Gastrocnemius medialis (tissue), 4 donors: ENCODE results near the gene ITGB3. TPM values are rescaled to one million over a fixed set of nuclear protein-coding genes. Genes with fewer than 3 reads are reported as not detected.
A peak's percentile ranks its signal among the peaks of the same experiment; 100 is the strongest.

ENCODE experiments used
- ATAC-seq, 2 donors: fragments of 150-250 bp; one replicate each; pipeline ENCODE4 v1.9.1; 2016
- DNase-seq, 2 donors: peaks; one replicate each; pipeline ENCODE4 v3.0.0-alpha.2; 2019
- H3K27ac ChIP-seq, 4 donors: fragments of 200-600 bp; sonication (generic); 1 replicate in 1 of 4; 2 replicates in 3 of 4; pipeline ENCODE4 v1.5.1; 2016 to 2018; ENCODE audit warnings: mild to moderate bottlenecking in 2 of 4, moderate library complexity in 1 of 4
- H3K27me3 ChIP-seq, 3 donors: fragments of 200-600 bp; sonication (generic) in 2 of 3; 1 replicate in 1 of 3; 2 replicates in 2 of 3; pipeline versions ENCODE4 v1.5.1 to v1.6.0; 2016 to 2019; ENCODE audit warnings: mild to moderate bottlenecking in 1 of 3, moderate library complexity in 1 of 3
- H3K36me3 ChIP-seq, 2 donors: fragments of 200-600 bp; sonication (generic) in 1 of 2; one replicate each; pipeline ENCODE4 v1.5.1; 2017 to 2018
- H3K4me1 ChIP-seq, 2 donors: fragments of 200-600 bp; sonication (generic) in 1 of 2; one replicate each; pipeline ENCODE4 v1.5.1; 2016 to 2017; ENCODE audit warnings: mild to moderate bottlenecking in 2 of 2
- H3K4me3 ChIP-seq, 4 donors: fragments of 200-600 bp; sonication (generic) in 3 of 4; 1 replicate in 1 of 4; 2 replicates in 3 of 4; pipeline ENCODE4 v1.5.1; 2016 to 2019; ENCODE audit warnings: mild to moderate bottlenecking in 2 of 4
- H3K9me3 ChIP-seq, 3 donors: fragments of 200-600 bp; sonication (generic) in 2 of 3; 1 replicate in 1 of 3; 2 replicates in 2 of 3; pipeline ENCODE4 v1.5.1; 2016 to 2019
- CTCF ChIP-seq, 5 experiments: fragments of 450-650 bp in 3 of 5; fragments of 200-600 bp in 2 of 5; sonication (generic) in 2 of 5; IDR thresholded peaks in 4 of 5; conservative IDR thresholded peaks in 1 of 5; 1 replicate in 4 of 5; 2 replicates in 1 of 5; pipeline ENCODE4 v1.5.1; 2016 to 2019; ENCODE audit warnings: antibody characterized with exemption in 5 of 5, mild to moderate bottlenecking in 3 of 5, moderate library complexity in 3 of 5
- POLR2A ChIP-seq, 2 donors: fragments of 450-650 bp; IDR thresholded peaks; one replicate each; pipeline ENCODE4 v1.6.1; 2017; ENCODE audit warnings: antibody characterized with exemption in 2 of 2, mild to moderate bottlenecking in 2 of 2, moderate library complexity in 2 of 2
- in situ Hi-C, 4 donors: fragments of 200-750 bp; cut with MboI; loops; one replicate each; pipeline versions ENCODE4 v1.15.0 to v1.8.0; 2017; ENCODE audit warnings: low sequenced_read_pairs in 4 of 4
- intact Hi-C: fragments of 100-400 bp; cut with DNase I; formaldehyde crosslinking; loops from one replicate; pipeline ENCODE4 v1.15.1; 2023; ENCODE audit warnings: low total_unique reads
- total RNA-seq, 4 donors: library from RNA; depleted of rRNA; stranded (reverse); fragments of >200 nt; gene quantifications; one replicate each; pipeline versions ENCODE4 v1.1.0 to v1.2.3, GENCODE V29; 2016

ITGB3 gene
- total RNA-seq, 4 donors from 2014 or later = 0.92 to 6.2 (median 1.9) TPM; not detected in 1

GRCh38 chr17:47235923-47236322 lies 17.7 kb upstream of the ITGB3 start:
- H3K4me3 ChIP-seq = no peak overlapping the region
- H3K9me3 ChIP-seq = no peaks in the 10 kb centered on the region
- H3K27ac ChIP-seq = no peak overlapping the region
- H3K4me1 ChIP-seq = peaks cover 10 to 17% of the 10 kb centered on the region in 2 donors
- intact Hi-C loops = no loop called here
- TF ChIP-seq POLR2A (IDR thresholded peaks at IDR 0.05) = no peak
- no peak for TF ChIP-seq CTCF (IDR thresholded peaks at IDR 0.05 in 4 of 5, conservative IDR thresholded peaks at IDR 0.05 in 1 of 5)
- in situ Hi-C loops = loop anchor here in 1 of 4 donors (10.0 kb wide), 1 partner anchor 379 kb away; no protein-coding TSS in a partner anchor
- H3K27me3 ChIP-seq = no peaks in the 10 kb centered on the region
- DNase-seq = no peak
- ATAC-seq = no peak
- H3K36me3 ChIP-seq = no peaks in the 10 kb centered on the region

GRCh38 chr17:47237841-47238240 lies 15.8 kb upstream of the ITGB3 start:
- in situ Hi-C loops (loop anchor here in 1 of 4 donors (10.0 kb wide), 1 partner anchor 377 kb away; no protein-coding TSS in a partner anchor), intact Hi-C loops (no loop called here)
- no peak overlapping the region for H3K27ac ChIP-seq
- no peak for TF ChIP-seq POLR2A (IDR thresholded peaks at IDR 0.05)
- no peak for TF ChIP-seq CTCF (IDR thresholded peaks at IDR 0.05 in 4 of 5, conservative IDR thresholded peaks at IDR 0.05 in 1 of 5)
- ATAC-seq (no peak), DNase-seq (no peak)
- H3K9me3 ChIP-seq = no peaks in the 10 kb centered on the region
- H3K4me1 ChIP-seq = peaks cover 10 to 17% of the 10 kb centered on the region in 2 donors
- H3K4me3 ChIP-seq = no peak overlapping the region
- H3K36me3 ChIP-seq = no peaks in the 10 kb centered on the region
- H3K27me3 ChIP-seq = no peaks in the 10 kb centered on the region

GRCh38 chr17:47238321-47239010 lies 15.2 kb upstream of the ITGB3 start:
- peaks cover 10 to 17% of the 10 kb centered on the region in 2 donors for H3K4me1 ChIP-seq
- intact Hi-C loops (no loop called here), in situ Hi-C loops (loop anchor here in 1 of 4 donors (10.0 kb wide), 1 partner anchor 376 kb away; no protein-coding TSS in a partner anchor)
- H3K27ac ChIP-seq = no peak overlapping the region
- no peaks in the 10 kb centered on the region for H3K9me3 ChIP-seq
- no peak overlapping the region for H3K4me3 ChIP-seq
- ATAC-seq (no peak), DNase-seq (no peak)
- H3K36me3 ChIP-seq = no peaks in the 10 kb centered on the region
- TF ChIP-seq CTCF (IDR thresholded peaks at IDR 0.05 in 4 of 5, conservative IDR thresholded peaks at IDR 0.05 in 1 of 5) (no peak), POLR2A (IDR thresholded peaks at IDR 0.05) (no peak)
- H3K27me3 ChIP-seq = no peaks in the 10 kb centered on the region

- no peak for ATAC-seq
- Histone ChIP-seq H3K27me3 (no peaks in the 10 kb centered on the region), H3K4me3 (no peak overlapping the region), H3K36me3 (no peaks in the 10 kb centered on the region), H3K9me3 (no peaks in the 10 kb centered on the region), H3K4me1 (peaks cover 10 to 17% of the 10 kb centered on the region in 2 donors), H3K27ac (peak overlapping the region; percentile 55 to 77 (median 72))
- TF ChIP-seq POLR2A (IDR thresholded peaks at IDR 0.05) = no peak
- TF ChIP-seq CTCF (IDR thresholded peaks at IDR 0.05 in 4 of 5, conservative IDR thresholded peaks at IDR 0.05 in 1 of 5) = no peak
- DNase-seq = no peak
- intact Hi-C loops (no loop called here), in situ Hi-C loops (loop anchor here in 1 of 4 donors (10.0 kb wide), 1 partner anchor 375 kb away; no protein-coding TSS in a partner anchor)
Measured at GRCh38 chr17:47239619-47239966, 14.0 kb upstream of the ITGB3 start.
